Activated naive CD8-positive, alpha-beta T cell treated with anti-CD3 and anti-CD28 coated beads, Interleukin-2, amount 10 ng/mL, durations not matched to agents 7 days and 5 days (primary cell): ENCODE results near the gene CRHR1. TPM values are rescaled to one million over a fixed set of nuclear protein-coding genes. Genes with fewer than 3 reads are reported as not detected.
A peak's percentile ranks its signal among the peaks of the same experiment; 100 is the strongest.

Experiments used
- ATAC-seq: fragments of 150-1000 bp; cut with Tn5 transposase; one replicate; pipeline ENCODE4 v1.10.0; 2021; ENCODE audit warnings: low read depth, moderate library complexity
- POLR2A ChIA-PET: fragments of 350-600 bp; sonication (Branson Sonifier 250); formaldehyde crosslinking; loops from one replicate; lab custom pipeline; 2021; ENCODE audit warnings: antibody characterized with exemption; lab: Charles Lee
- DNase-seq: peaks from one replicate; pipeline ENCODE4 v3.0.0; 2021
- H3K27ac Mint-ChIP-seq: one replicate; pipeline ENCODE4 v1.8.0; 2022; ENCODE audit warnings: mild to moderate bottlenecking, mixed read lengths
- H3K27me3 Mint-ChIP-seq: one replicate; pipeline ENCODE4 v1.8.0; 2022; ENCODE audit warnings: mild to moderate bottlenecking, moderate library complexity, mixed read lengths
- H3K36me3 Mint-ChIP-seq: one replicate; pipeline ENCODE4 v1.8.0; 2021; ENCODE audit warnings: mild to moderate bottlenecking, mixed read lengths
- H3K4me1 Mint-ChIP-seq: one replicate; pipeline ENCODE4 v1.8.0; 2021; ENCODE audit warnings: mixed read lengths
- H3K4me3 Mint-ChIP-seq: one replicate; pipeline ENCODE4 v1.8.0; 2022; ENCODE audit warnings: mild to moderate bottlenecking, moderate library complexity, mixed read lengths
- H3K9me3 Mint-ChIP-seq: one replicate; pipeline ENCODE4 v1.8.0; 2021; ENCODE audit warnings: mixed read lengths
- total RNA-seq, 2 experiments: library from RNA; stranded (reverse); gene quantifications; one replicate each; pipeline ENCODE4 v1.2.3, GENCODE V29; 2021

The CRHR1 gene
- total RNA-seq, 2 experiments from 2014 or later, result not detected

GRCh38 chr17:45868276-45868675 lies 84.2 kb downstream of the CRHR1 start:
- Mint-ChIP-seq H3K36me3 (no peaks in the 10 kb centered on the region), H3K27me3 (peaks cover 24% of the 10 kb centered on the region), H3K4me3 (no peak overlapping the region), H3K9me3 (no peaks in the 10 kb centered on the region), H3K4me1 (peaks cover 5% of the 10 kb centered on the region), H3K27ac (no peak overlapping the region)
- DNase-seq (no peak), ATAC-seq (no peak)
- POLR2A ChIA-PET, result no interaction called here

- Mint-ChIP-seq H3K9me3 (no peaks in the 10 kb centered on the region), H3K27ac (no peak overlapping the region), H3K27me3 (peaks cover 22% of the 10 kb centered on the region), H3K4me1 (peaks cover 8% of the 10 kb centered on the region), H3K36me3 (no peaks in the 10 kb centered on the region), H3K4me3 (no peak overlapping the region)
- ATAC-seq (no peak), DNase-seq (no peak)
- POLR2A ChIA-PET, result no interaction called here
These were observed 85.7 kb downstream of the CRHR1 start for GRCh38 chr17:45869676-45870341.

GRCh38 chr17:45870342-45870974 lies 86.3 kb downstream of the CRHR1 start:
- Mint-ChIP-seq H3K27me3 (peaks cover 17% of the 10 kb centered on the region), H3K4me3 (no peak overlapping the region), H3K9me3 (no peaks in the 10 kb centered on the region), H3K4me1 (peaks cover 8% of the 10 kb centered on the region), H3K36me3 (no peaks in the 10 kb centered on the region), H3K27ac (no peak overlapping the region)
- POLR2A ChIA-PET, result no interaction called here
- no peak for DNase-seq
- ATAC-seq, result no peak

GRCh38 chr17:45871718-45872117 lies 87.6 kb downstream of the CRHR1 start:
- POLR2A ChIA-PET, result no interaction called here
- Mint-ChIP-seq H3K27me3 (peaks cover 12% of the 10 kb centered on the region), H3K27ac (no peak overlapping the region), H3K4me1 (peaks cover 8% of the 10 kb centered on the region), H3K4me3 (no peak overlapping the region), H3K36me3 (no peaks in the 10 kb centered on the region), H3K9me3 (no peaks in the 10 kb centered on the region)
- DNase-seq (no peak), ATAC-seq (no peak)

GRCh38 chr17:45873728-45874127 lies 89.6 kb downstream of the CRHR1 start:
- POLR2A ChIA-PET, result interaction anchor here (0.7 kb wide), 1 partner anchor 35 kb away, joined by 3 read pairs; no protein-coding TSS in a partner anchor
- H3K36me3 Mint-ChIP-seq, result no peaks in the 10 kb centered on the region

GRCh38 chr17:45874151-45874550 lies 90.0 kb downstream of the CRHR1 start:
- DNase-seq (no peak), ATAC-seq (no peak)
- no peak overlapping the region for H3K4me3 Mint-ChIP-seq
- H3K36me3 Mint-ChIP-seq, result no peaks in the 10 kb centered on the region
- POLR2A ChIA-PET, result no interaction called here
- H3K4me1 Mint-ChIP-seq, result peaks cover 8% of the 10 kb centered on the region
- H3K9me3 Mint-ChIP-seq, result no peaks in the 10 kb centered on the region
- H3K27ac Mint-ChIP-seq, result no peak overlapping the region
- peaks cover 3% of the 10 kb centered on the region for H3K27me3 Mint-ChIP-seq

More at GRCh38 chr17:45873728-45874127, 89.6 kb downstream of the CRHR1 start:
- H3K4me1 Mint-ChIP-seq, result peaks cover 8% of the 10 kb centered on the region
- peak overlapping the region; percentile 53 for H3K4me3 Mint-ChIP-seq
- ATAC-seq, result peak; percentile 96
- H3K27ac Mint-ChIP-seq, result no peak overlapping the region
- DNase-seq, result no peak
- H3K27me3 Mint-ChIP-seq, result peaks cover 3% of the 10 kb centered on the region
- no peaks in the 10 kb centered on the region for H3K9me3 Mint-ChIP-seq

DNA sequence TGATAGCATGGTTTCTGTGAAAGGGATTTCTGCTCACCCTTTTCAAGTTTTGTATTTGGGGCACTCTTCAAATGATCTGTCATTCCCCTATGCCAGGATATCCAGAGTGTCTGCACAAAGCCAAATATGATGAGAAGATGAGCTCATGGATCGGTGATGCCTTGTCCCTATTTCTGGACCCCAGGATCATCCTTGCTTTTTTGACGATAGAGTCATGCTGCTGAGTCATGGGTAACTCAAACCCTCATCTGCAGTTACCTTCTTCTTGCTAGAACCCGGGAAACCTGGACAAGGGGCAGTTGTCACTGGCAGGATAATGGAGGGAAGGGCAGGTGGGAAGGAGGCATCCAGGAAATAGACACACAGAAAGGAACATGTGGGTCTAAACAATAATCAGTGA lies 92.4 kb downstream of the CRHR1 start:
- ATAC-seq (no peak), DNase-seq (no peak)
- Mint-ChIP-seq H3K27me3 (peaks cover 7% of the 10 kb centered on the region), H3K27ac (no peak overlapping the region), H3K4me3 (no peak overlapping the region), H3K4me1 (peaks cover 8% of the 10 kb centered on the region), H3K9me3 (no peaks in the 10 kb centered on the region), H3K36me3 (no peaks in the 10 kb centered on the region)
- POLR2A ChIA-PET, result no interaction called here

DNA sequence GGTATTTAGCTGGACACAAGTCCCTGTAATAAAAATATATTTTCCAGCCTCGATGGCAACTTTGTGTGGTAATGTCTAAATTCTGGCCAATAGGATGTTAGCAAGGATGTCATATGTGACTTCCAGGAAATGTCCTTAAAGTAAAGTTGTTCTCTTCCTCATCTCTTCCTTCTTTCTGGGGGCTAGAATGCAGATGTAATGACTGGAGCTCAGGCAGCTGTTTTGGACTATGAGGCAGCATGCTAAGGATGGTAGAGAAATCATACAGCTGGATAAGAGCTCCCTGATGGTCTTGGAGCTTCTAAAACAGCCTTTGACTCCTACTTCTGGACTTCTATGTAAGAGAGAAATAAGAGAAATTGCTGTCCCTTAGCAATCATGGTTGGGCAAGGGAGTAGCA lies 93.3 kb downstream of the CRHR1 start:
- ATAC-seq (no peak), DNase-seq (no peak)
- Mint-ChIP-seq H3K4me1 (peaks cover 9% of the 10 kb centered on the region), H3K9me3 (no peaks in the 10 kb centered on the region), H3K4me3 (no peak overlapping the region), H3K27ac (no peak overlapping the region), H3K36me3 (peaks cover under 1% of the 10 kb centered on the region), H3K27me3 (peaks cover 7% of the 10 kb centered on the region)
- POLR2A ChIA-PET, result interaction anchor here (0.8 kb wide), 1 partner anchor 1278 kb away, joined by 4 read pairs; no protein-coding TSS in a partner anchor

- peaks cover 8% of the 10 kb centered on the region for H3K27me3 Mint-ChIP-seq
- no peak for ATAC-seq
- H3K4me1 Mint-ChIP-seq, result peaks cover 8% of the 10 kb centered on the region
- H3K27ac Mint-ChIP-seq, result no peak overlapping the region
- no peak overlapping the region for H3K4me3 Mint-ChIP-seq
- peaks cover 2% of the 10 kb centered on the region for H3K36me3 Mint-ChIP-seq
- POLR2A ChIA-PET, result no interaction called here
- H3K9me3 Mint-ChIP-seq, result peaks cover 8% of the 10 kb centered on the region
- DNase-seq, result no peak
These were observed 98.9 kb downstream of the CRHR1 start for GRCh38 chr17:45883063-45883462.

Other genes starting within 250 kb of the CRHR1 start
- gene SPPL2C, start 60.6 kb downstream of the CRHR1 start, total RNA-seq, result not detected
- under 1 TPM; 0.69 to 0.74 TPM for gene MAPT, start 110.2 kb downstream of the CRHR1 start, total RNA-seq
- gene STH, start 214.9 kb downstream of the CRHR1 start, total RNA-seq, result not detected